Measurements from ENCODE around the gene PRKCZ.

PRKCZ gene

GRCh38 chr1:2053784-2054376 is 3.7 kb downstream of the PRKCZ start:
- Histone ChIP-seq H2AFZ (no peak overlapping the region), H3K4me3 (ENCODE audit: low read depth, low read length) (no peak overlapping the region), H3K79me2 (no peaks in the 10 kb centered on the region), H3K27ac (no peak overlapping the region), H3K27me3 (ENCODE audit: control insufficient read depth, insufficient read depth, low read length) (no peaks in the 10 kb centered on the region), H3K4me1 (no peaks in the 10 kb centered on the region), H3K9ac (no peak overlapping the region), H3K36me3 (ENCODE audit: control insufficient read depth, insufficient read depth, low read length) (no peaks in the 10 kb centered on the region), H3K4me2 (ENCODE audit: low read length) (no peak overlapping the region), H3K9me3 (ENCODE audit: control insufficient read depth, low read length) (no peaks in the 10 kb centered on the region)
- no peak for TF ChIP-seq CTCF (IDR thresholded peaks at IDR 0.05)

DNA sequence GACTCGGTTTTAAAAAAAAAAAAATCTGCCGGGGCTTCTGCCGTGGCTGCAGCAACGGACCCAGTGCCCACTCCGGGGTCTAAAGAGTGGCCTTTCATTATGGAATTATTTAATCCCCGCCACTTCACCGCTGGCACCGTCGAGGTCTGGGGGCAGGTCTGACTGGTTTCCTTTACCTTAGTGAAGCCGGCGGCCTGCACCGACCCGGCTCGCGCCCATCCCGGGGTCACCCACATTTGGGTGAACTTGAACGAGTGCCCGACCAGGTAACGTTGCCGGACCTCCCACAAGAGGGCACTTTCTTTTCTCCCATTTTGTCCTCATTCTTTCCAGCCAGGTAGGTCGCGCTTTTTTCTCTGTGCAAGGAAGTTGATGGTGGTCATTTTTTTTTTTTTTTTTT is 4.3 kb downstream of the PRKCZ start:
- no peak overlapping the region for H3K4me3 ChIP-seq (ENCODE audit: low read depth, low read length)
- no peaks in the 10 kb centered on the region for H3K9me3 ChIP-seq (ENCODE audit: control insufficient read depth, low read length)
- H3K27ac ChIP-seq: no peak overlapping the region
- H3K4me1 ChIP-seq: no peaks in the 10 kb centered on the region
- H2AFZ ChIP-seq: no peak overlapping the region
- H3K9ac ChIP-seq: no peak overlapping the region
- H3K79me2 ChIP-seq: no peaks in the 10 kb centered on the region
- H3K36me3 ChIP-seq (ENCODE audit: control insufficient read depth, insufficient read depth, low read length): no peaks in the 10 kb centered on the region
- no peak for TF ChIP-seq CTCF (IDR thresholded peaks at IDR 0.05)
- H3K27me3 ChIP-seq (ENCODE audit: control insufficient read depth, insufficient read depth, low read length): no peaks in the 10 kb centered on the region
- H3K4me2 ChIP-seq (ENCODE audit: low read length): no peak overlapping the region

DNA sequence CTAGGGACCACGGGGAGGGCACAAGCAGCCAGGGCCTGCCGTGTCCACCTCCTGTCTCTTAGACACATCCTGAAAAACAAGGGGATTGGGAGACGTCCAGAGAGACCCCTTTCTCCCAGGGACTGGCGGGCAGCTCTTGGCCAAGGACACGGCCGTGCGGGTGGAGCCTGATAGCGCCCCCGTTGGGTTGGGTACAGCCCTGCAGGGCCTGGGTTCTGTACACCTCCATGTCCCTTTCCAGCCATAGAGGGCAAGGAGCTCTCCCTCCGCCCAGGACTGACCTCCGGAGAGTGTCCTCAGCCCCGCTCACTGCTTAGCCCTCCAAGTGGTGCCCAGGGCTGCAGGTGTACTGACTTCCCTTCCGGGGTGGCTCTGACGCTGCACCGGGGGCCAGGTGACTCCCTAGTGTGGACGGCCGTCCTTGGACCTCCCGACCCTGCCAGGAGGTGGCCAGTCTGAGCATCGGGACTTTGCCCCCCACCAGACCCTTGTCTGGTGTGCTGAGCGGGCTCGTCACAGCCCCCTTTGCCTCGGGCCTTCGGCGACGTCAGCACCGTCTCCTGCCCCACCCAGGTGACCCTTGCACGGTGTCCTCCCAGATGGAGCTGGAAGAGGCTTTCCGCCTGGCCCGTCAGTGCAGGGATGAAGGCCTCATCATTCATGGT is 5.8 kb downstream of the PRKCZ start:
- no peaks in the 10 kb centered on the region for H3K79me2 ChIP-seq
- H3K4me1 ChIP-seq: no peaks in the 10 kb centered on the region
- no peak for TF ChIP-seq CTCF (IDR thresholded peaks at IDR 0.05)
- no peaks in the 10 kb centered on the region for H3K36me3 ChIP-seq (ENCODE audit: control insufficient read depth, insufficient read depth, low read length)
- H2AFZ ChIP-seq: no peak overlapping the region
- no peak overlapping the region for H3K27ac ChIP-seq
- H3K9ac ChIP-seq: no peak overlapping the region
- no peak overlapping the region for H3K4me3 ChIP-seq (ENCODE audit: low read depth, low read length)
- no peaks in the 10 kb centered on the region for H3K27me3 ChIP-seq (ENCODE audit: control insufficient read depth, insufficient read depth, low read length)
- no peak overlapping the region for H3K4me2 ChIP-seq (ENCODE audit: low read length)
- no peaks in the 10 kb centered on the region for H3K9me3 ChIP-seq (ENCODE audit: control insufficient read depth, low read length)

- no peak for TF ChIP-seq CTCF (IDR thresholded peaks at IDR 0.05)
- no peaks in the 10 kb centered on the region for H3K79me2 ChIP-seq
- H3K9me3 ChIP-seq (ENCODE audit: control insufficient read depth, low read length): no peaks in the 10 kb centered on the region
- no peaks in the 10 kb centered on the region for H3K4me1 ChIP-seq
- no peak overlapping the region for H2AFZ ChIP-seq
- no peaks in the 10 kb centered on the region for H3K36me3 ChIP-seq (ENCODE audit: control insufficient read depth, insufficient read depth, low read length)
- no peak overlapping the region for H3K4me3 ChIP-seq (ENCODE audit: low read depth, low read length)
- H3K9ac ChIP-seq: no peak overlapping the region
- no peak overlapping the region for H3K27ac ChIP-seq
- no peak overlapping the region for H3K4me2 ChIP-seq (ENCODE audit: low read length)
- H3K27me3 ChIP-seq (ENCODE audit: control insufficient read depth, insufficient read depth, low read length): no peaks in the 10 kb centered on the region
Measured at GRCh38 chr1:2056955-2057590, 6.9 kb downstream of the PRKCZ start.

Measured in parathyroid adenoma (tissue), 2 donors.